Mesenchymal stem cell (in vitro differentiated cells and primary cell): ENCODE results near the gene MYO6.

Experiments used
- DNase-seq: peaks from one replicate; pipeline ENCODE4 v3.0.0-alpha.2; 2013
- H2AFZ ChIP-seq: one replicate; pipeline ENCODE4 v1.6.1; 2013; ENCODE audit warnings: low read depth, mild to moderate bottlenecking, control low read depth, inconsistent platforms, low read length, moderate library complexity
- H2AK5ac ChIP-seq: 2 replicates; pipeline ENCODE4 v1.6.1; 2013; ENCODE audit warnings: low read length, moderate library complexity, mild to moderate bottlenecking, inconsistent platforms; ENCODE audit not compliant: severe bottlenecking
- H2BK120ac ChIP-seq: one replicate; pipeline ENCODE4 v1.6.1; 2013; ENCODE audit warnings: low read depth, mild to moderate bottlenecking, inconsistent platforms, low read length, moderate library complexity
- H2BK12ac ChIP-seq, 2 experiments: one replicate each; pipeline ENCODE4 v1.6.1; 2013; ENCODE audit warnings: inconsistent platforms in 2 of 2, low read length in 2 of 2, mild to moderate bottlenecking in 2 of 2, moderate library complexity in 2 of 2, control low read depth in 1 of 2
- H2BK15ac ChIP-seq: one replicate; pipeline ENCODE4 v1.6.1; 2013; ENCODE audit warnings: mild to moderate bottlenecking, low read depth, inconsistent platforms; ENCODE audit not compliant: poor library complexity, severe bottlenecking
- H2BK5ac ChIP-seq: 2 replicates; pipeline ENCODE4 v1.6.1; 2013; ENCODE audit warnings: low read depth, mild to moderate bottlenecking, low read length, control low read depth, inconsistent platforms; ENCODE audit not compliant: poor library complexity, severe bottlenecking
- H3K14ac ChIP-seq, 2 experiments: one replicate each; pipeline ENCODE4 v1.6.1; 2013; ENCODE audit warnings: inconsistent platforms in 2 of 2, low read length in 2 of 2, control low read depth in 1 of 2, mild to moderate bottlenecking in 1 of 2, moderate library complexity in 1 of 2
- H3K18ac ChIP-seq, 2 experiments: one replicate each; pipeline ENCODE4 v1.6.1; 2013; ENCODE audit warnings: inconsistent platforms in 2 of 2, low read length in 2 of 2, control low read depth in 1 of 2, low read depth in 1 of 2, mild to moderate bottlenecking in 1 of 2
- H3K23ac ChIP-seq, 2 experiments: one replicate each; pipeline ENCODE4 v1.6.1; 2013; ENCODE audit warnings: inconsistent platforms in 2 of 2, low read length in 2 of 2, mild to moderate bottlenecking in 2 of 2, moderate library complexity in 2 of 2, control low read depth in 1 of 2
- H3K27ac ChIP-seq: 2 replicates; pipeline ENCODE4 v1.5.1; 2013; ENCODE audit warnings: mild to moderate bottlenecking, moderate library complexity, low read length, control low read depth, inconsistent platforms; ENCODE audit not compliant: poor library complexity, severe bottlenecking
- H3K27me3 ChIP-seq, 2 experiments: 2 replicates each; pipeline versions ENCODE4 v1.6.1 to v1.7.0; 2013; ENCODE audit warnings: low read length in 2 of 2, mild to moderate bottlenecking in 2 of 2, moderate library complexity in 2 of 2, control low read depth in 1 of 2, inconsistent platforms in 1 of 2; ENCODE audit not compliant: control insufficient read depth in 1 of 2, insufficient read depth in 1 of 2
- H3K36me3 ChIP-seq, 2 experiments: 2 replicates each; pipeline versions ENCODE4 v1.6.1 to v1.7.0; 2013; ENCODE audit warnings: low read length in 2 of 2, control low read depth in 1 of 2, inconsistent platforms in 1 of 2, low read depth in 1 of 2, mild to moderate bottlenecking in 1 of 2; ENCODE audit not compliant: insufficient read depth in 2 of 2, control insufficient read depth in 1 of 2
- H3K4ac ChIP-seq, 2 experiments: one replicate each; pipeline ENCODE4 v1.6.1; 2013; ENCODE audit warnings: inconsistent platforms in 2 of 2, low read length in 2 of 2, mild to moderate bottlenecking in 2 of 2, moderate library complexity in 2 of 2, control low read depth in 1 of 2, low read depth in 1 of 2
- H3K4me1 ChIP-seq: 2 replicates; pipeline ENCODE4 v1.6.1; 2013; ENCODE audit warnings: low read depth, low read length, control low read depth; ENCODE audit not compliant: control insufficient read depth, insufficient read depth
- H3K4me2 ChIP-seq: 2 replicates; pipeline ENCODE4 v1.6.1; 2013; ENCODE audit warnings: low read length, mild to moderate bottlenecking, inconsistent platforms; ENCODE audit not compliant: poor library complexity, severe bottlenecking
- H3K4me3 ChIP-seq, 2 experiments: 2 replicates each; pipeline versions ENCODE4 v1.5.1 to v1.7.0; 2013; ENCODE audit warnings: low read length in 2 of 2, mild to moderate bottlenecking in 2 of 2, control low read depth in 1 of 2, low read depth in 1 of 2; ENCODE audit not compliant: insufficient read depth in 1 of 2
- H3K79me1 ChIP-seq: replicated peaks from 2 replicates; pipeline ENCODE4 v1.6.1; 2013; ENCODE audit warnings: mild to moderate bottlenecking, control low read depth, low read length, inconsistent platforms; ENCODE audit not compliant: poor library complexity, severe bottlenecking
- H3K9ac ChIP-seq: 2 replicates; pipeline ENCODE4 v1.7.0; 2013; ENCODE audit warnings: mild to moderate bottlenecking, low read length, moderate library complexity
- H3K9me3 ChIP-seq: 2 replicates; pipeline ENCODE4 v1.7.0; 2013; ENCODE audit warnings: mild to moderate bottlenecking, low read length; ENCODE audit not compliant: control insufficient read depth
- H4K8ac ChIP-seq: one replicate; pipeline ENCODE4 v1.6.1; 2013; ENCODE audit warnings: inconsistent platforms, mild to moderate bottlenecking, low read length, moderate library complexity
- H4K91ac ChIP-seq: one replicate; pipeline ENCODE4 v1.6.1; 2013; ENCODE audit warnings: mild to moderate bottlenecking, low read length, inconsistent platforms
- WGBS: methylation state at CpG from one replicate; pipeline ENCODE4 v1.1.7; 2013; ENCODE audit warnings: mixed read lengths; 5-methylcytosine and 5-hydroxymethylcytosine counted together

Gene MYO6

GRCh38 chr6:75852721-75853120, 103.7 kb downstream of the MYO6 start:
- H4K91ac ChIP-seq = no peak overlapping the region
- H2AK5ac ChIP-seq = no peak overlapping the region
- H4K8ac ChIP-seq = no peak overlapping the region
- WGBS = 0% methylated on average over 3 of the region's 4 CpGs
- peak; percentile 93 for DNase-seq
- H3K14ac ChIP-seq = no peak overlapping the region
- H3K27me3 ChIP-seq = no peaks in the 10 kb centered on the region
- peaks cover 4% of the 10 kb centered on the region for H3K79me1 ChIP-seq
- peaks cover 2% of the 10 kb centered on the region for H3K4me1 ChIP-seq
- H2AFZ ChIP-seq = no peak overlapping the region
- H3K4me2 ChIP-seq = no peak overlapping the region
- no peak overlapping the region for H3K4ac ChIP-seq
- no peak overlapping the region for H3K27ac ChIP-seq
- no peak overlapping the region for H3K23ac ChIP-seq
- no peaks in the 10 kb centered on the region for H3K9me3 ChIP-seq
- no peak overlapping the region for H2BK12ac ChIP-seq
- H2BK120ac ChIP-seq = no peak overlapping the region
- H2BK5ac ChIP-seq = no peak overlapping the region
- peaks cover 2 to 29% of the 10 kb centered on the region in 2 experiments for H3K36me3 ChIP-seq
- no peak overlapping the region for H3K4me3 ChIP-seq
- no peak overlapping the region for H3K9ac ChIP-seq
- H3K18ac ChIP-seq = no peak overlapping the region
- no peak overlapping the region for H2BK15ac ChIP-seq

GRCh38 chr6:75853806-75854205, 104.8 kb downstream of the MYO6 start:
- H2BK12ac ChIP-seq = no peak overlapping the region
- H4K8ac ChIP-seq = no peak overlapping the region
- no peak for DNase-seq
- no peaks in the 10 kb centered on the region for H3K9me3 ChIP-seq
- no CpG with 5 or more reads among the region's 2 CpGs for WGBS
- H3K79me1 ChIP-seq = peaks cover 4% of the 10 kb centered on the region
- H2AK5ac ChIP-seq = no peak overlapping the region
- H3K4me3 ChIP-seq = no peak overlapping the region
- H4K91ac ChIP-seq = no peak overlapping the region
- no peak overlapping the region for H2BK120ac ChIP-seq
- H2BK15ac ChIP-seq = no peak overlapping the region
- H2AFZ ChIP-seq = no peak overlapping the region
- H3K4ac ChIP-seq = no peak overlapping the region
- H3K36me3 ChIP-seq = peaks cover 2 to 30% of the 10 kb centered on the region in 2 experiments
- no peak overlapping the region for H3K27ac ChIP-seq
- H3K9ac ChIP-seq = no peak overlapping the region
- H2BK5ac ChIP-seq = no peak overlapping the region
- no peak overlapping the region for H3K14ac ChIP-seq
- H3K4me1 ChIP-seq = peaks cover 2% of the 10 kb centered on the region
- no peak overlapping the region for H3K4me2 ChIP-seq
- H3K23ac ChIP-seq = no peak overlapping the region
- no peak overlapping the region for H3K18ac ChIP-seq
- H3K27me3 ChIP-seq = no peaks in the 10 kb centered on the region

- Histone ChIP-seq H3K4me2 (no peak overlapping the region), H3K9ac (no peak overlapping the region), H3K36me3 (peaks cover 10 to 28% of the 10 kb centered on the region in 2 experiments), H2BK12ac (no peak overlapping the region), H2AK5ac (no peak overlapping the region), H2BK15ac (no peak overlapping the region), H3K14ac (no peak overlapping the region), H3K27me3 (no peaks in the 10 kb centered on the region), H3K27ac (no peak overlapping the region), H2AFZ (no peak overlapping the region), H3K4ac (no peak overlapping the region), H3K79me1 (peaks cover 4% of the 10 kb centered on the region), H4K91ac (no peak overlapping the region), H2BK5ac (no peak overlapping the region), H3K23ac (no peak overlapping the region), H3K18ac (no peak overlapping the region), H3K4me3 (no peak overlapping the region), H2BK120ac (no peak overlapping the region), H3K4me1 (peaks cover 2% of the 10 kb centered on the region), H3K9me3 (no peaks in the 10 kb centered on the region), H4K8ac (no peak overlapping the region)
- DNase-seq = peak; percentile 64
- 58% methylated on average over 1 of the region's 1 CpG for WGBS
Observed at GRCh38 chr6:75855052-75855451, 106.0 kb downstream of the MYO6 start.

GRCh38 chr6:75856902-75857301, 107.9 kb downstream of the MYO6 start:
- H3K36me3 ChIP-seq = peaks cover 11 to 38% of the 10 kb centered on the region in 2 experiments
- H2BK12ac ChIP-seq = no peak overlapping the region
- H2BK5ac ChIP-seq = no peak overlapping the region
- H4K8ac ChIP-seq = no peak overlapping the region
- H2AK5ac ChIP-seq = no peak overlapping the region
- H3K4me2 ChIP-seq = no peak overlapping the region
- H3K27me3 ChIP-seq = no peaks in the 10 kb centered on the region
- H3K79me1 ChIP-seq = peaks cover 3% of the 10 kb centered on the region
- peaks cover 2% of the 10 kb centered on the region for H3K4me1 ChIP-seq
- H3K14ac ChIP-seq = no peak overlapping the region
- H3K23ac ChIP-seq = no peak overlapping the region
- 100% methylated on average over 1 of the region's 1 CpG for WGBS
- H2BK120ac ChIP-seq = no peak overlapping the region
- no peak overlapping the region for H4K91ac ChIP-seq
- H3K27ac ChIP-seq = no peak overlapping the region
- H3K9me3 ChIP-seq = no peaks in the 10 kb centered on the region
- no peak for DNase-seq
- no peak overlapping the region for H2AFZ ChIP-seq
- H2BK15ac ChIP-seq = no peak overlapping the region
- H3K4ac ChIP-seq = no peak overlapping the region
- H3K4me3 ChIP-seq = no peak overlapping the region
- no peak overlapping the region for H3K9ac ChIP-seq
- no peak overlapping the region for H3K18ac ChIP-seq
